Osteocyte (in vitro differentiated cells): ENCODE data around the gene C20orf141. TPM values are rescaled to one million over a fixed set of nuclear protein-coding genes. Genes with fewer than 3 reads are reported as not detected.

Experiments
- DNase-seq: peaks from one replicate; pipeline ENCODE4 v3.0.0; 2021; ENCODE audit warnings: mixed read lengths; ENCODE audit not compliant: unreplicated experiment; ENCODE audit errors: extremely low spot score
- H3K27ac Mint-ChIP-seq: one replicate; pipeline ENCODE4 v1.8.0; 2021; ENCODE audit warnings: mild to moderate bottlenecking, mixed read lengths; ENCODE audit not compliant: unreplicated experiment
- H3K27me3 Mint-ChIP-seq: one replicate; pipeline ENCODE4 v1.8.0; 2021; ENCODE audit warnings: mixed read lengths; ENCODE audit not compliant: unreplicated experiment
- H3K36me3 Mint-ChIP-seq: one replicate; pipeline ENCODE4 v1.8.0; 2021; ENCODE audit warnings: mixed read lengths; ENCODE audit not compliant: unreplicated experiment
- H3K4me1 Mint-ChIP-seq: one replicate; pipeline ENCODE4 v1.8.0; 2021; ENCODE audit warnings: mixed read lengths; ENCODE audit not compliant: unreplicated experiment
- H3K4me3 Mint-ChIP-seq: one replicate; pipeline ENCODE4 v1.8.0; 2021; ENCODE audit warnings: mild to moderate bottlenecking, moderate library complexity, mixed read lengths; ENCODE audit not compliant: unreplicated experiment
- H3K9me3 Mint-ChIP-seq: one replicate; pipeline ENCODE4 v1.8.0; 2021; ENCODE audit warnings: mixed read lengths; ENCODE audit not compliant: unreplicated experiment
- CTCF ChIP-seq: fragments of 200-600 bp; sonication (generic); IDR thresholded peaks from 2 replicates; pipeline ENCODE4 v1.5.0; 2021; ENCODE audit warnings: antibody characterized with exemption, mild to moderate bottlenecking, moderate library complexity
- total RNA-seq: library from RNA; stranded (reverse); gene quantifications from 2 replicates; pipeline ENCODE4 v1.2.1, GENCODE V29; 2021

The C20orf141 gene
- total RNA-seq, 1 donor from 2014 or later, result not detected

DNA sequence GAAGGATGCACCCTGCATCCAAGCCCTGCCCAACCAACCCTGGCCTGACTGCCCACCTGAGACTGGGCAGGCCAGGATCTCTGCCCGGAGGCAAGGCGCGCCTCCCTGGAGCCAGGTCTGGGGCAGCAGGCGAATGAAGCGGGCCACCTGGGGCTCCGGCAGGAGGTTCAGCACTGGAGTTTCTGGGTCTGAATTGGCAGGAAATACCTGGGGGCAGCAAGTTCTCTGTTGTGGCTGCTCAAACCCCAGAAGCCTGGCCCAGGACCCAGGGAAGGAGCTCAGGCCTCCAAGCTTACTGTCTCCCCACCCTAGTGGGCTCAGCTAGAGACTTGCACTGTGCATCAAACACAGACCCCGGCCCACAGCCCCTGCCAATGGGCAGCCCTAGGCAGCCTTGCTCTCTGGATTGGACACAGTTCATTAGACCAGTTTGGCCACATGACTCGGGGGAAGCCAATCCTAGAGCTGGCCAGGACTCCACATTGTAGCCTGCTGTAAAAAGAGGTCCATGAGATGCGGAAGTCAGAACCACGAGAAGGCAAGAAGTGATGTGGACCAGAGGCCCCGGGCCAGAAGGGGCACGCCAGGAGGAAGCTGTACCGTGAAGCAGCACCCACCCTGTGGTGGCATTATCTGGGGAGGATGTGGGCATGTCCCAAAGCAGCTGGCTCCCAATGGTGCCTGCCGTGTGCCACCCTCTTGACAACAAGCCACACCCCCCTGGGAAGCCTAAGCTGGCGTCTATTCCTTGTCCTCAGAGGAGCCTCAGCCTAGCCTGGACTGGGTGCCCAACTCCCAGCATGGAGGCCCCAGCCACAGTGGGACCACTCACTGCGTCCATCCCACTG lies 17.4 kb upstream of the C20orf141 start:
- Mint-ChIP-seq H3K36me3 (peaks cover 2% of the 10 kb centered on the region), H3K4me3 (no peak overlapping the region), H3K27ac (no peak overlapping the region), H3K9me3 (no peaks in the 10 kb centered on the region), H3K4me1 (peaks cover 26% of the 10 kb centered on the region), H3K27me3 (peaks cover 3% of the 10 kb centered on the region)
- no peak for TF ChIP-seq CTCF
- DNase-seq, result no peak

DNA sequence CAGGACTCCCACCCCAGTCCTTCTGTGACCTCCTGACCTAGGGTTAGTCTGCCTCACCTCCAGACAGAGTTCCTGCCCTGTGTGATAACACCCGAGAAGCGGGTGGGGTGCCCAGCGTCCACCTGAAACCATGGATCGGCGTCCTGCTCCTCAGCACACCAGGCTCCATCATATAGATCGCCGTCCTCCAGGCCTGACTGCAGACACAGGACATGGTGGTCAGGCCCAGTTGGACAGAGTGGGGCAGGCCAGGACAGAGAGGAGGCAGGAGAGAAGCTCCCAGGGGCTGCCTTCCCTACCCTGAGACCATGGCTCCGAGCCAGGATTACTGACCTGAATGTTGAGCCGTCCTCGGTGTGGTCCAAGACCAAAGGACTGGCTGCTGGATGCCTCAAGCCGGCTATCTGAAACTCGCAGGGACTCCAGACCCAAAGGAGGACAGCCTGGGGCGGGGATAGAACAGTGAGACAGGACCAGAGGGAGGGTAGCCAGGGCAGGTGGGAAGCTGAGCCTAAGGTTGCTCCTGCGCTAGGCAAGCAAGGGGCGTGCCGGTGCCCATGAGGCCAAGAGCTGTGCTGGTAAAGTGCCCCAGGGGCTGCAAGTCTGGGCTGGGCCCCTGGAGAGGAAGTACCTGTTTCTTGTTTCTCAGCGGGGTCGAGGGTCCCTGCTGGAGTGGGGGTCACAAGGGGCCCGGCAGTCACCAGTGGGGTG lies 16.5 kb upstream of the C20orf141 start:
- Mint-ChIP-seq H3K4me3 (no peak overlapping the region), H3K36me3 (peaks cover 2% of the 10 kb centered on the region), H3K9me3 (no peaks in the 10 kb centered on the region), H3K27ac (no peak overlapping the region), H3K4me1 (peaks cover 26% of the 10 kb centered on the region), H3K27me3 (peaks cover 6% of the 10 kb centered on the region)
- no peak for TF ChIP-seq CTCF
- DNase-seq, result no peak

DNA sequence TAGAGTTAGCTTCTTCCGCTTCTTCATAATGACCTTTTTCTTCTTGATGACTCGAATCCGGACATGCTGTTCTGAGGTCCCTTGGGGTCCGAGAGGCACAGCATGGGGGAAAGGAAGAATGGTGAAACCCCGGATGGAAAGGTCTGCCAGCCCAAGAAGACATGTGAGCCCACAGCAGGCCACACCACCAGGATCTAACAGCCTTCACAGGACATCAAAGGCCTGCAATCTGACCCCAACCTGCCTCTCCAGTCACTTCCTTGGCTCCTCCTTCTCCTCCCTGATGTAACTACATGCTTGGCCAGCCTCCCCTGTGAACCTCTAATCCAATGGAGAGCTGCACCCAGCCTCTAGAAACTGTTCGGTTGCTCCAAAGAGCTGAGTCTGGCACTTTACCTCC lies 16.0 kb upstream of the C20orf141 start:
- Mint-ChIP-seq H3K27ac (no peak overlapping the region), H3K4me1 (peaks cover 26% of the 10 kb centered on the region)

DNA sequence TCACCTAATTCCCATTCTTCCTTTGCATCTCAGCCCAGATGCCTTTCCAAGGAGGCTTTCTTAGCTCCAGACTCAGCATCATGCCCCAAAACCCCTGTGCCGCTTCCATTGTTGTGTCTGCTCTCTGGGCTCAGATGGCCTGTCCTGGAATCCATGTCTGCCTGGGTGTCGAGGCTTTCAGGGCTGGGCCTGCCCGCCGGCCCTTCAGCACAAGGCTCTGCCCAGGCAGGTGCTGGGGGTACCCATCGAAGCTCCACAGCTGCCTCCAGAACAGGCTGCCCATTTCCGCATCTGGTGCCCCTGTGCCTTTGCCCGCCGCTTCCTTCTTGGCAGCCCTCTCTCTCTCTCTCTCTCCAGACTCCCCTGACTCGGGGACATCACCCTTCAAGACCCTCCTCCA lies 15.5 kb upstream of the C20orf141 start:
- no peak for DNase-seq
- Mint-ChIP-seq H3K36me3 (peaks cover 2% of the 10 kb centered on the region), H3K27me3 (peaks cover 10% of the 10 kb centered on the region), H3K4me1 (peaks cover 26% of the 10 kb centered on the region), H3K9me3 (no peaks in the 10 kb centered on the region), H3K27ac (peak overlapping the region; percentile 71), H3K4me3 (peak overlapping the region; percentile 86)
- TF ChIP-seq CTCF, result no peak

More for the DNA sequence above, 16.0 kb upstream of the C20orf141 start:
- peaks cover 2% of the 10 kb centered on the region for H3K36me3 Mint-ChIP-seq
- H3K9me3 Mint-ChIP-seq, result no peaks in the 10 kb centered on the region
- H3K27me3 Mint-ChIP-seq, result peaks cover 9% of the 10 kb centered on the region
- no peak for DNase-seq
- no peak for TF ChIP-seq CTCF
- peak overlapping the region; percentile 86 for H3K4me3 Mint-ChIP-seq
